HG03066 (cell line): ENCODE results near the gene COL6A3.

Experiments
- ATAC-seq: cut with Tn5 transposase; IDR thresholded peaks from one replicate; pipeline ENCODE4 v1.9.1; 2021; ENCODE audit warnings: low read depth; ENCODE audit not compliant: unreplicated experiment

The COL6A3 gene

GRCh38 chr2:237300739-237301138 is 113.2 kb downstream of the COL6A3 start:
- no peak for ATAC-seq

GRCh38 chr2:237299906-237300305 is 114.1 kb downstream of the COL6A3 start:
- ATAC-seq: no peak

GRCh38 chr2:237298151-237299118 is 115.5 kb downstream of the COL6A3 start:
- ATAC-seq: no peak

- ATAC-seq: no peak
Observed at GRCh38 chr2:237297421-237298150, 116.4 kb downstream of the COL6A3 start.

- ATAC-seq: no peak
Observed at GRCh38 chr2:237296756-237297155, 117.2 kb downstream of the COL6A3 start.

GRCh38 chr2:237295889-237296480 is 118.0 kb downstream of the COL6A3 start:
- ATAC-seq: no peak

GRCh38 chr2:237294460-237294859 is 119.5 kb downstream of the COL6A3 start:
- ATAC-seq: no peak

GRCh38 chr2:237293978-237294377 is 120.0 kb downstream of the COL6A3 start:
- ATAC-seq: no peak

- no peak for ATAC-seq
Observed at GRCh38 chr2:237291138-237291792, 122.7 kb downstream of the COL6A3 start.

- no peak for ATAC-seq
Observed at GRCh38 chr2:237290261-237290660, 123.7 kb downstream of the COL6A3 start.

GRCh38 chr2:237289139-237289538 is 124.8 kb downstream of the COL6A3 start:
- ATAC-seq: no peak

- no peak for ATAC-seq
Observed at GRCh38 chr2:237287872-237288271, 126.1 kb downstream of the COL6A3 start.

GRCh38 chr2:237283131-237283928 is 130.6 kb downstream of the COL6A3 start:
- no peak for ATAC-seq

- ATAC-seq: no peak
Observed at GRCh38 chr2:237282568-237283128, 131.3 kb downstream of the COL6A3 start.

- ATAC-seq: no peak
Observed at GRCh38 chr2:237281836-237282306, 132.1 kb downstream of the COL6A3 start.

- no peak for ATAC-seq
Observed at GRCh38 chr2:237280939-237281338, 133.0 kb downstream of the COL6A3 start.

- ATAC-seq: no peak
Observed at GRCh38 chr2:237280229-237280628, 133.7 kb downstream of the COL6A3 start.

GRCh38 chr2:237279012-237279768 is 134.8 kb downstream of the COL6A3 start:
- ATAC-seq: no peak

- ATAC-seq: no peak
Observed at GRCh38 chr2:237278568-237278967, 135.4 kb downstream of the COL6A3 start.
